ENCODE results near the gene SPAG6.

DNA sequence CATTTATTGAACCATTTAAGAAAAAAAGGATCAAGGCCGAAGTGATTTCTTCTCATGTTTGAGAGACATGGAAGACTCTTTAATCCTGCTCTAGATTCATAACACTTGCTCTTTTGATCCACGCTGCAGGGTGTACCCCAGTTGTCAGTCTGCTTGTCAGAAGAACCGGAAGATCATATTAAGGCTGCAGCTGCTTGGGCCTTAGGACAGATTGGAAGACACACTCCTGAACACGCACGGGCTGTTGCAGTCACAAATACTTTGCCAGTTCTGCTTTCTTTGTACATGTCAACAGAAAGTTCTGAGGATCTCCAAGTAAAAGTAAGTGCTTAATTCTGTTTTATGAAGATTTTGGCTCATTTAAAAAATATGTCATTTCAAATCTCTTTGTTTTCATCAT, 46.3 kb downstream of the SPAG6 start:
- TF ChIP-seq CHD2 (IDR thresholded peaks at IDR 0.05; ENCODE audit: low read depth, low read length): no peak
- no peak for TF ChIP-seq NR1H2 (CRISPR knock-in tag; IDR thresholded peaks at IDR 0.05)
- TF ChIP-seq ZNF583 (CRISPR knock-in tag; IDR thresholded peaks at IDR 0.05): no peak
- TF ChIP-seq POLR2AphosphoS5 (IDR thresholded peaks at IDR 0.05; ENCODE audit: control insufficient read depth, insufficient read depth, low read depth, low read length): peak; percentile 41; the same call in 1 of the 2 replicates
- TF ChIP-seq GABPB1 (CRISPR knock-in tag; IDR thresholded peaks at IDR 0.05): no peak
- TF ChIP-seq SPI1 (IDR thresholded peaks at IDR 0.05; ENCODE audit: borderline replicate concordance, low read depth, low read length): peak; percentile 84
- TF ChIP-seq FOXP1 (CRISPR knock-in tag; IDR thresholded peaks at IDR 0.05): no peak
- TF ChIP-seq ZFP1 (CRISPR knock-in tag; IDR thresholded peaks at IDR 0.05): no peak
- TF ChIP-seq TAF1 (IDR thresholded peaks at IDR 0.05; ENCODE audit: control insufficient read depth, extremely low read depth, insufficient read depth, low read length, severe bottlenecking): peak; percentile 48
- peak; percentile 33; the same call in 1 of the 2 replicates for TF ChIP-seq EP300 (IDR thresholded peaks at IDR 0.05; ENCODE audit: low read length)
